Sciatic nerve (tissue), 2 donors: ENCODE results near the gene DAPL1. TPM values are rescaled to one million over a fixed set of nuclear protein-coding genes. Genes with fewer than 3 reads are reported as not detected.
"Not testable (repeated sequence)": the region's sequence is repeated elsewhere in the genome, so short reads cannot be mapped to it uniquely, and the experiment has no call there.

ENCODE experiments used
- ATAC-seq: fragments of 200-7000 bp; cut with Tn5 transposase; one replicate; pipeline ENCODE4 v1.9.1; 2020; ENCODE audit warnings: mild to moderate bottlenecking, moderate library complexity
- DNase-seq: peaks from one replicate; pipeline ENCODE4 v3.0.0-alpha.2; 2020; ENCODE audit warnings: low spot score
- intact Hi-C: fragments of 100-400 bp; cut with DNase I; formaldehyde crosslinking; loops from one replicate; pipeline ENCODE4 v1.14.2; 2022
- total RNA-seq: library from RNA; stranded (reverse); fragmentation: NEBNext Ultra II Directional; extraction: Animal tissue kit (Norgen Biotek cat#: 25700); gene quantifications from one replicate; pipeline ENCODE4 v1.2.1, GENCODE V29; 2021
- donor health status: DM: no; HTN: no; CAD: no.
- donor health status: DM: no; HTN: no; CAD: no.

The DAPL1 gene
- total RNA-seq, 1 donor from 2014 or later, result not detected

GRCh38 chr2:158860179-158860578 is 65.1 kb downstream of the DAPL1 start:
- ATAC-seq, intact Hi-C loops, DNase-seq: not testable (repeated sequence)

- ATAC-seq, DNase-seq, intact Hi-C loops: not testable (repeated sequence)
Measured at GRCh38 chr2:158861626-158862025, 66.5 kb downstream of the DAPL1 start.

GRCh38 chr2:158865469-158865868 is 70.4 kb downstream of the DAPL1 start:
- ATAC-seq, intact Hi-C loops, DNase-seq: not testable (repeated sequence)

Other genes with a start within 250 kb of the DAPL1 start
- gene TANC1, start 173.3 kb downstream of the DAPL1 start, total RNA-seq, result 50.3 TPM